WERI-Rb-1 (cell line): ENCODE results near the gene ARHGEF12.

ENCODE experiments used
- DNase-seq: peaks from one replicate; pipeline ENCODE4 v3.0.0-alpha.2; 2020
- H3K27ac ChIP-seq: fragments of 250-450 bp; sonication (Bioruptor Pico); 2 replicates; pipeline ENCODE4 v1.5.1; 2020; ENCODE audit warnings: mild to moderate bottlenecking, moderate library complexity
- H3K27me3 ChIP-seq: fragments of 250-450 bp; sonication (Bioruptor Pico); 2 replicates; pipeline ENCODE4 v1.5.1; 2021; ENCODE audit warnings: mild to moderate bottlenecking, low read depth, moderate library complexity; ENCODE audit not compliant: insufficient read depth, severe bottlenecking
- H3K36me3 ChIP-seq: fragments of 250-450 bp; sonication (Bioruptor Pico); 2 replicates; pipeline ENCODE4 v1.5.1; 2020; ENCODE audit warnings: mild to moderate bottlenecking, moderate library complexity
- H3K4me3 ChIP-seq: 2 replicates; pipeline ENCODE4 v1.5.1; 2011; ENCODE audit warnings: low read depth, mild to moderate bottlenecking, control low read depth, low read length
- H3K9me3 ChIP-seq: fragments of 250-450 bp; sonication (Bioruptor Pico); 2 replicates; pipeline ENCODE4 v1.5.1; 2021; ENCODE audit warnings: mild to moderate bottlenecking, moderate library complexity; ENCODE audit not compliant: severe bottlenecking
- TF ChIP-seq, protein P1 (sequence below): IDR thresholded peaks from 2 replicates; pipeline ENCODE4 v1.5.1; 2011; ENCODE audit warnings: low read depth, mild to moderate bottlenecking, control low read depth, inconsistent platforms, low read length

The ARHGEF12 gene

DNA sequence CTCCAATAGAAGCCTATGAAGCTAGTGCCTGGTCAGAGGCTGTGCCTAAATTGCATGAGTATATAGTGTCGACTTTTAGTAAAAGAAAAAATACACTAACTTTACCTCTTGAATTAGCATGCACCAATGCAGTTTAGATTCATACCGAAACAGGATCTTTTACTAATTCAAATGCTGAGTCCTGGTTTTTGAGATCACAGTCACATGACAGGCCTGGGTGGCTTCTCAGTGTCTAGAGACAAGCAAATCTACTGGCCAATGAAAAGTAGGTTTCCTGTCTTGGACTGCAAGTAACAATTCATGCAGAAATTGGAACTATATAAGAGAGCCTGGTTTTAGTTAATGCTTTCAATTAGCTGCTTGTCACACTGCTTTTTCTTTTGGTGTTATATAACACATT lies 7.2 kb downstream of the ARHGEF12 start:
- TF ChIP-seq, protein P1, sequence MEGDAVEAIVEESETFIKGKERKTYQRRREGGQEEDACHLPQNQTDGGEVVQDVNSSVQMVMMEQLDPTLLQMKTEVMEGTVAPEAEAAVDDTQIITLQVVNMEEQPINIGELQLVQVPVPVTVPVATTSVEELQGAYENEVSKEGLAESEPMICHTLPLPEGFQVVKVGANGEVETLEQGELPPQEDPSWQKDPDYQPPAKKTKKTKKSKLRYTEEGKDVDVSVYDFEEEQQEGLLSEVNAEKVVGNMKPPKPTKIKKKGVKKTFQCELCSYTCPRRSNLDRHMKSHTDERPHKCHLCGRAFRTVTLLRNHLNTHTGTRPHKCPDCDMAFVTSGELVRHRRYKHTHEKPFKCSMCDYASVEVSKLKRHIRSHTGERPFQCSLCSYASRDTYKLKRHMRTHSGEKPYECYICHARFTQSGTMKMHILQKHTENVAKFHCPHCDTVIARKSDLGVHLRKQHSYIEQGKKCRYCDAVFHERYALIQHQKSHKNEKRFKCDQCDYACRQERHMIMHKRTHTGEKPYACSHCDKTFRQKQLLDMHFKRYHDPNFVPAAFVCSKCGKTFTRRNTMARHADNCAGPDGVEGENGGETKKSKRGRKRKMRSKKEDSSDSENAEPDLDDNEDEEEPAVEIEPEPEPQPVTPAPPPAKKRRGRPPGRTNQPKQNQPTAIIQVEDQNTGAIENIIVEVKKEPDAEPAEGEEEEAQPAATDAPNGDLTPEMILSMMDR, result no peak
- H3K27me3 ChIP-seq, result no peaks in the 10 kb centered on the region
- no peaks in the 10 kb centered on the region for H3K36me3 ChIP-seq
- no peak overlapping the region for H3K27ac ChIP-seq
- H3K9me3 ChIP-seq, result no peaks in the 10 kb centered on the region
- no peak for DNase-seq
- no peak overlapping the region for H3K4me3 ChIP-seq

DNA sequence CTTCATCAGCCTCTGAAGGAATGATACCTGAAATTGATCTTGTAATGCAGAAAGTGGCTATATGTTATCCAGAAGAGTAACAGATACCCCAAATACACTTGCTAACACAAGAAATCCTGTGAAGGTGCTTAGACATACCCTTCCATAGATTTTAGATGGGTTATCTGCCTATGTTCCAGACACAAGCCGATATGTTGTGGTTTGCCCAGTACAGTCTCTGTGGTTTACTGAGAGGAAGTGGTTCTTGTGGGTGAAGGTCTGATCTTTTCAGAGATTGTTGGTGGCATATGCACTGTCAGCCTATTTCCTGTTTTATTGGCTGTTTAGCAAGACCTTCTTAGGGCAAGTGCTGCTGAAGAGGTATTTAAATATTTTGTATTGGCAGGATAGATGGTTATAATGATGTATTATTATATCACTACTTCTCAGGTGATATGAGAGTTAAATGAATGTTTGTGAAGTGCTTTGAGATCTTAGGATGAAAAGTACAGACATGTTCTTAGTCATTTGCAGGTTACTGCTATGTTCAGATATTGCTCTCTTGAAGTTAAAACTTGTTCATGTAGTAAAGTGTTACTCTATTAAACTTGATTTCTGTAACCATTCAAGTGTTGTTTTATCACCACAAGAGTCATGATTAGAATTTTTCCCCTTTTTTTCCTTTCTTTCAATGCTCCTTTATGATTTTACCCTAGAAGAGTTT lies 8.2 kb downstream of the ARHGEF12 start:
- H3K27me3 ChIP-seq, result no peaks in the 10 kb centered on the region
- TF ChIP-seq, protein P1, result no peak
- H3K9me3 ChIP-seq, result no peaks in the 10 kb centered on the region
- DNase-seq, result no peak
- H3K36me3 ChIP-seq, result no peaks in the 10 kb centered on the region
- H3K27ac ChIP-seq, result no peak overlapping the region
- H3K4me3 ChIP-seq, result no peak overlapping the region

DNA sequence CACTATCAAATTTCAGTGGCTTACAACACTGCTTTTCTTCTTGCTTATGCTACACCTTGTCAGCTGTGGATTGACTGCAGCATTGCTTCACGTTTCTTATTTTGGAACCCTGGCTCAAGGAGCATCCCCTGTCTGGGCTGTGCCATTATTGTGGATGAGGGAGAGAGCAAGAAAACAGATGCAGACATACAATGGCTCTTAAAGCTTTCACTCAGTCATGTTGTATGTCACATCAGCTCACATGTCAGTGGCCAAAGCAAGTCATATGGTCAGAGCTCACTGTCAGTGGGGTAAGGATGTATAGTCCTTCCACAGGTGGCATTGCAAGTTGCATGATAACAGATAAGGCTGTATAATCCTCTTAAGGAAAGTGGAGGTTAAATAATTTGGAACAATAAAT lies 10.0 kb downstream of the ARHGEF12 start:
- H3K36me3 ChIP-seq, result no peaks in the 10 kb centered on the region
- H3K9me3 ChIP-seq, result no peaks in the 10 kb centered on the region
- DNase-seq, result peak; percentile 11
- H3K27me3 ChIP-seq, result no peaks in the 10 kb centered on the region
- H3K4me3 ChIP-seq, result no peak overlapping the region
- no peak overlapping the region for H3K27ac ChIP-seq
- TF ChIP-seq, protein P1, result no peak

DNA sequence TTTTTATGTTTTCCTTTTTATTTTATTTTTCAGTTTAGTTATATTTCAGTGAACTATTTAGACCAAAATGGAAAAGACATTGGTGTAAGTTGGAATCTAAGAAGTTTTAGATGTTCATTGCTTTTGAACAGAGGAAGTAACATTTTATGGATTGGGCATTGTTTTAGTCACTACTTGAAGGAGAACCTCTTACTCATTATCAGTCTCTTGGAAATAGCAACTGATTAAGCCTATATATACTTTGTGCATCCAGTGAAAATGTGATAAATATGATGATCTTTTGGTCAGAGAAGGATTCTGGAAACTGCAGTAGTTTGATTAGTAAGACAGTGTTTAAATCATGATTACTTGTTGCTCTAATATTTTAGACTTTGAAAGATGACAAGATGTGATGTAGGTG lies 14.4 kb downstream of the ARHGEF12 start:
- no peak for DNase-seq
- Histone ChIP-seq H3K27ac (no peak overlapping the region), H3K4me3 (no peak overlapping the region), H3K36me3 (no peaks in the 10 kb centered on the region), H3K27me3 (no peaks in the 10 kb centered on the region), H3K9me3 (no peaks in the 10 kb centered on the region)
- TF ChIP-seq, protein P1, result no peak

DNA sequence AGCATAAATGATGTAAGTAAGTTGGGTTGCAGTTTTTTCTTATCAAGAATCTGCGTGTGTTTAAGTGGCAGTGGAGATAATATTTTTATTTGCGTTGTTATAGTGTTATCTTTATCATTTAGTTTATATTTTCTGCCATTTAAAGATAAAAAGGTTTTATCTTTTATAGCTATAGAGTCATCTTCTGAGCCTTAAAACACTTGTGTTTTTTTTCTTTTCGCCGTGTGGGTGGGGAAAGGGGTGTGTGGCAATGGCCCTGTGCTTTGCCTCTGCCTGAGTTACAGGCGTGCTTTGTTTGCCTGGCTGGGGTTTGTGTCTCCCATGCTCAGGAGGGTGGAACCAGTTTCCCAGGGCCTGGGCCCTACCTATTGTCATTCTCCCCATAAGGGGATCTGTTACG lies 16.2 kb downstream of the ARHGEF12 start:
- no peak overlapping the region for H3K27ac ChIP-seq
- no peak overlapping the region for H3K4me3 ChIP-seq
- H3K9me3 ChIP-seq, result no peaks in the 10 kb centered on the region
- H3K27me3 ChIP-seq, result no peaks in the 10 kb centered on the region
- no peak for DNase-seq
- TF ChIP-seq, protein P1, result no peak
- H3K36me3 ChIP-seq, result no peaks in the 10 kb centered on the region

DNA sequence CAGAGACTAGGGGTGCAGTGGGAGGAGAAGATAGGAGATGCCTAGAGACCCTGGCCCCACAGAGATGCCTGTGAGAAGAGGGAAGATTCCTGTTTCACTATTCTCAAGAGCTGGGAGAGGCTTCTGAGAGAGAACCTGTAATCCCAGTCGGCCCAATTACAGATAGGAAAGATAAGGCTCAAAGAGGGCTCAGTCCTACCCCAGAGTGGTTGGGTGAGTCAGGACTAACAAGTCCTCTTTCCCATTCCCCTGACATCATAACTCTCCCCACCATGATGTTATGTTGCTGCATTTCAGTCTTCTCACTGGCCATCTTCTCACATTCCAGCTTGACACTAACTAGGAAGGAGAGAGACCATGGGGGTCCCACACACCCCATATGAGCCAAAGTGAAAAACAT lies 17.9 kb downstream of the ARHGEF12 start:
- no peaks in the 10 kb centered on the region for H3K27me3 ChIP-seq
- TF ChIP-seq, protein P1, result no peak
- DNase-seq, result no peak

More for the DNA sequence above, 17.9 kb downstream of the ARHGEF12 start:
- Histone ChIP-seq H3K9me3 (no peaks in the 10 kb centered on the region), H3K4me3 (no peak overlapping the region), H3K36me3 (no peaks in the 10 kb centered on the region), H3K27ac (no peak overlapping the region)
